Heart left ventricle (tissue), 16 donors: Measurements from ENCODE around the gene ICAM2. TPM values are rescaled to one million over a fixed set of nuclear protein-coding genes. Genes with fewer than 3 reads are reported as not detected.

Experiments used
- ATAC-seq, 4 donors: fragments of 200-7000 bp; cut with Tn5 transposase; one replicate each; pipeline ENCODE4 v1.9.1; 2020 to 2022; ENCODE audit warnings: moderate library complexity in 4 of 4, mild to moderate bottlenecking in 3 of 4, moderate number of reproducible peaks in 1 of 4
- DNase-seq, 5 donors: peaks; one replicate each; pipeline ENCODE4 v3.0.0-alpha.2; 2020
- H3K27ac ChIP-seq, 12 donors: fragments of 200-600 bp; sonication (generic) in 4 of 12; one replicate each; pipeline versions ENCODE4 v1.5.0 to v1.8.0; 2016 to 2022; ENCODE audit warnings: mild to moderate bottlenecking in 2 of 12
- H3K27me3 ChIP-seq, 9 donors: fragments of 200-600 bp; sonication (generic) in 2 of 9; one replicate each; pipeline versions ENCODE4 v1.5.1 to v1.8.0; 2016 to 2022; ENCODE audit warnings: mild to moderate bottlenecking in 3 of 9
- H3K36me3 ChIP-seq, 9 donors: fragments of 200-600 bp; sonication (generic) in 2 of 9; one replicate each; pipeline versions ENCODE4 v1.5.0 to v1.8.0; 2018 to 2022; ENCODE audit warnings: mild to moderate bottlenecking in 2 of 9
- H3K4me1 ChIP-seq, 12 donors: fragments of 200-600 bp; sonication (generic) in 4 of 12; one replicate each; pipeline versions ENCODE4 v1.5.0 to v1.8.0; 2016 to 2022; ENCODE audit warnings: mild to moderate bottlenecking in 3 of 12
- H3K4me3 ChIP-seq, 12 donors: fragments of 200-600 bp; sonication (generic) in 4 of 12; one replicate each; pipeline versions ENCODE4 v1.5.0 to v1.8.0; 2017 to 2022; ENCODE audit warnings: mild to moderate bottlenecking in 9 of 12, moderate library complexity in 4 of 12
- H3K9me3 ChIP-seq, 12 donors: fragments of 200-600 bp; sonication (generic) in 4 of 12; one replicate each; pipeline versions ENCODE4 v1.5.0 to v1.8.0; 2016 to 2022; ENCODE audit warnings: mild to moderate bottlenecking in 1 of 12
- POLR2A ChIP-seq, 2 donors: fragments of 450-650 bp; IDR thresholded peaks; one replicate each; pipeline ENCODE4 v1.6.1; 2017; ENCODE audit warnings: antibody characterized with exemption in 2 of 2, mild to moderate bottlenecking in 2 of 2, moderate library complexity in 2 of 2
- WGBS, 4 donors: extraction: QIAGEN DNeasy Blood & Tissue Kit in 2 of 4; methylation state at CpG; one replicate each; pipeline versions ENCODE4 v1.1.5 to v1.1.7; 2013 to 2018; 5-methylcytosine and 5-hydroxymethylcytosine counted together
- intact Hi-C, 10 donors: fragments of 100-400 bp; cut with DNase I; formaldehyde crosslinking; loops; one replicate each; pipeline versions ENCODE4 v1.11.1 to v1.14.2; 2022
- polyA plus RNA-seq, 2 donors: library from polyadenylated mRNA; stranded (reverse); fragments of 200-250 nt; gene quantifications; one replicate each; pipeline ENCODE4 v1.2.3, GENCODE V29; 2013
- total RNA-seq, 9 donors: library from RNA; depleted of rRNA in 2 of 9; stranded (reverse); fragments of >200 nt in 2 of 9; fragmentation: NEBNext Ultra II Directional in 3 of 9; extraction: Animal tissue kit (Norgen Biotek cat#: 25700) in 3 of 9; gene quantifications; one replicate each; pipeline versions ENCODE4 v1.1.0 to v1.2.4, GENCODE V29; 2016 to 2023
- TF ChIP-seq, protein P1 (sequence below), 12 donors: fragments of 200-600 bp; sonication (generic) in 4 of 12; IDR thresholded peaks; one replicate each; pipeline versions ENCODE4 v1.5.0 to v1.8.0; 2018 to 2022; ENCODE audit warnings: antibody characterized with exemption in 12 of 12, mild to moderate bottlenecking in 5 of 12
- donor health status: ischemic (EF 13 %, LVEDD 7.1; RV severe dilation, severe dysfunction).
- donor health status: healthy with polysubstance abuse.
- donor health status: DM: no; HTN: yes; CAD: no.
- donor health status: DM: no; HTN: no; CAD: no.
- donor health status: ischemic (EF 25% LVEDD 6.9; RV normal size, moderate dysfunction).
- donor health status: ischemic (EF 25% LVEDD 5.7; RV mildly dilated, moderate dysfunction).
- donor health status: healthy.
- donor health status: DM: yes; HTN: yes; CAD: no.
- donor health status: ischemic (EF 35%, LVEDD 5.7; RV mildly dilated, moderate dysfunction).
- donor health status: nonischemic (EF 11% LVEDD 7.7; RV severe dilation, severe dysfunction).
- donor health status: DM: yes; HTN: yes; CAD: no.
- donor health status: PGD.
- donor health status: ischemic (EF 29% LVEDD 5.4; RV normal size, mild dysfunction).
- donor health status: nonischemic (EF 23%, LVEDD 6.1; RV moderate dilation, normal function).

Gene ICAM2
- total and polyA plus RNA-seq, 11 donors: 24.4 to 262 (median 43.1) TPM

DNA sequence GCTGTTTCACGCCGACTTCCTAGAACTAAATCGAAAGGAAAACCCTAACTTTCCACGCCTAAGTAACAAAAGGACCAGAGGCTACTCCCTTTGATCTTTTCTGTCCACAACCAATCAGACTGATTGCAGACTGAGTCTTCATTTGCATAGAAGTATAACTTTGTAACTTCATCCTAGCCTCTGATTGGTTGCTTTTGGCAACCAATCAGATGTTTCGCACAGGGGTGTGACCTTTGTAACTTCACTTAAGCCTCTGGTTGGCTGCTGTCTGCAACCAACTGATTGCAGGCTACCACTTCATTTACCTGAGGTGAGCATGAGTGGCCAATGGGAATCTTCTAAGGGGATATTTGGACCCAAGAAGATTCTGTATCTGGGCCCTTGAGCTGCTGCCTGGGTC lies 17.4 kb upstream of the ICAM2 start:
- DNase-seq: no peak
- Histone ChIP-seq H3K27ac (no peak overlapping the region), H3K4me3 (no peak overlapping the region), H3K36me3 (peaks cover 0 to 46% (median under 1%) of the 10 kb centered on the region in 9 donors), H3K27me3 (no peaks in the 10 kb centered on the region), H3K9me3 (no peaks in the 10 kb centered on the region), H3K4me1 (no peaks in the 10 kb centered on the region)
- ATAC-seq: no peak
- 93 to 99% (median 97%) methylated on average over 5 of the region's 5 CpGs for WGBS, 4 donors
- TF ChIP-seq POLR2A (IDR thresholded peaks at IDR 0.05): no peak
- TF ChIP-seq, protein P1, sequence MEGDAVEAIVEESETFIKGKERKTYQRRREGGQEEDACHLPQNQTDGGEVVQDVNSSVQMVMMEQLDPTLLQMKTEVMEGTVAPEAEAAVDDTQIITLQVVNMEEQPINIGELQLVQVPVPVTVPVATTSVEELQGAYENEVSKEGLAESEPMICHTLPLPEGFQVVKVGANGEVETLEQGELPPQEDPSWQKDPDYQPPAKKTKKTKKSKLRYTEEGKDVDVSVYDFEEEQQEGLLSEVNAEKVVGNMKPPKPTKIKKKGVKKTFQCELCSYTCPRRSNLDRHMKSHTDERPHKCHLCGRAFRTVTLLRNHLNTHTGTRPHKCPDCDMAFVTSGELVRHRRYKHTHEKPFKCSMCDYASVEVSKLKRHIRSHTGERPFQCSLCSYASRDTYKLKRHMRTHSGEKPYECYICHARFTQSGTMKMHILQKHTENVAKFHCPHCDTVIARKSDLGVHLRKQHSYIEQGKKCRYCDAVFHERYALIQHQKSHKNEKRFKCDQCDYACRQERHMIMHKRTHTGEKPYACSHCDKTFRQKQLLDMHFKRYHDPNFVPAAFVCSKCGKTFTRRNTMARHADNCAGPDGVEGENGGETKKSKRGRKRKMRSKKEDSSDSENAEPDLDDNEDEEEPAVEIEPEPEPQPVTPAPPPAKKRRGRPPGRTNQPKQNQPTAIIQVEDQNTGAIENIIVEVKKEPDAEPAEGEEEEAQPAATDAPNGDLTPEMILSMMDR (IDR thresholded peaks at IDR 0.05): no peak
- intact Hi-C loops: loop anchor here in 3 of 10 donors (5.0 to 10.0 kb wide), 3 partner anchors 74 to 247 kb away; no protein-coding TSS in a partner anchor

DNA sequence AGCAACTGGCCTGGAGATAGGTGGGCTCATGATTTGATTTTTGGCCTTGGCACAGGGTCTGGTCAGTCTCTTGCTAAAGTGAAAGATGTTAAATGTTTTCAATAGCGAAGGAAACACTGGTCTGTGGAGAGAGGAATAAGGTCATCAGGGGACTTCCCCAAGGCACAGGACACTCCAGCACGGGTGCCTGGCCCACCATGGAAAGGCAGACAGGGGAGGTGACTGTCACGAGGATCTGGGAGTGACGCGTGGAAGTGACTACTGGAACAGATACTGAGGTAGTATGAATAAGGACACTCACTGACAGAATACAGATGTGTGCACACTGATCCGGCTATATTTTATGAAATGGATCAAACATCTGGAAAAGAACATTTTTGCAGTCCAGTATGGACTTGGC lies 16.7 kb upstream of the ICAM2 start:
- no peaks in the 10 kb centered on the region for H3K9me3 ChIP-seq
- H3K27me3 ChIP-seq: no peaks in the 10 kb centered on the region
- no peak for DNase-seq
- TF ChIP-seq POLR2A (IDR thresholded peaks at IDR 0.05): no peak
- WGBS, 4 donors: 65 to 78% (median 70%) methylated on average over 6 of the region's 6 CpGs
- H3K36me3 ChIP-seq: peaks cover 0 to 39% (median 0%) of the 10 kb centered on the region in 9 donors
- intact Hi-C loops: loop anchor here in 3 of 10 donors (5.0 to 10.0 kb wide), 3 partner anchors 75 to 248 kb away; no protein-coding TSS in a partner anchor
- ATAC-seq: peak in 1 of 4 donors; percentile 66
- H3K27ac ChIP-seq: no peak overlapping the region
- H3K4me3 ChIP-seq: no peak overlapping the region
- no peaks in the 10 kb centered on the region for H3K4me1 ChIP-seq

DNA sequence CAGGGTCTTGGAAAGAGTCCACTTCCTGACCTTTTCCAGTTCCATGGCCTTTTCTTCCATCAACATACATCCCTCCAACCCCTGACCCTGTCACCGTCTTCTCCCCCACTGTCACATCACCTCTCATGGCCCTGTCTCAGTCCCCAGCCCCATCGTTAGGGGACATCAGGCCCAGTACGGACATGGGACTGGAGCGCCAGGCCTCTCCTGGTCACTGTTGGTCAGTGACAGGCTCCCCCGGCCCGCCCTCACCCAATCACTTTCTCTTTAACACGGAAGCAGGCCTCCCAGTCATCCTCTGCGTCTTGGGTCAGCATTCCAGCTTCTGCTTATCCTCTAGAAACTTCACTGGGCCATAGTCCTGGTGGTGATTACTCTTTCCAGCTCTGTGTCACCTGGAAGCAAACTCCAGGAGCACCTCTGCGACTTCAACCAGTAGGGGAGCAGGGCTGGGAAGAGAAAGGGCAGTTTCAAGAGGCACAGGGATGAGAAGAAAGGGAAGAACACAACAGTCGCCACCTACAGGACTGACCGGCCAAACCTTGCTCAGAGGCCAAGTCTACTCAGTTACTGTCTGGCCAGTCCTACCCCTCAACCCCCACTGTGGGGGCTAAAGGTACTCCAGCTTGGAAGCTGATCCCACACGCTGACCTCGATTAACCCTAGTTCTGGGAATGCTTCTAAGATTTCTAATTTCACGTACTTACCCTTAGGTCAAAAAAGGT lies 15.9 kb upstream of the ICAM2 start:
- DNase-seq (no peak), ATAC-seq (no peak)
- TF ChIP-seq, protein P1 (IDR thresholded peaks at IDR 0.05): no peak
- no peak for TF ChIP-seq POLR2A (IDR thresholded peaks at IDR 0.05)
- no peaks in the 10 kb centered on the region for H3K4me1 ChIP-seq
- H3K27me3 ChIP-seq: no peaks in the 10 kb centered on the region
- 89 to 92% (median 91%) methylated on average over 14 of the region's 14 CpGs for WGBS, 4 donors
- intact Hi-C loops: loop anchor here in 3 of 10 donors (5.0 to 10.0 kb wide), 3 partner anchors 76 to 248 kb away; no protein-coding TSS in a partner anchor
- H3K4me3 ChIP-seq: no peak overlapping the region
- H3K9me3 ChIP-seq: no peaks in the 10 kb centered on the region
- H3K36me3 ChIP-seq: peaks cover 0 to 31% (median 0%) of the 10 kb centered on the region in 9 donors
- no peak overlapping the region for H3K27ac ChIP-seq

DNA sequence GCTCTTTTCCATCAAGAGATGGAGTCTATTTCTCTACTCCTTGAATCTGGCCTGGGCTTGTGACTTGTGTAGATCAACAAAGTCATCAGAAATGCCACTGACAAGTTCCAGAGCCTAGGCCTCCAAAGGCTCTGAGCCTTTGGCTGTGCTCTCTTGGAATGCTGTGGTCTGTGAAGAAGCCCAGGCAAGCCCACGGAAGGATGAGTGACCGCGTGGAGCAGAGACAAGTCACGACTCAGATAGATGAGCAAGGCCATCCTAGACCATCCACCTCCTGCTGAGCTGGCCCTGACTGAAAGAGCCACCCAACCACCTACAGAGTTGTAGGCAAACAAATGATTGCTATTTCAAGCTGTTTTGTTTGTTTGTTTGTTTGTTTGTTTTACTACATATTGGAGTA lies 11.6 kb upstream of the ICAM2 start:
- ATAC-seq (no peak), DNase-seq (no peak)
- Histone ChIP-seq H3K27me3 (no peaks in the 10 kb centered on the region), H3K27ac (no peak overlapping the region), H3K36me3 (no peaks in the 10 kb centered on the region), H3K9me3 (no peaks in the 10 kb centered on the region), H3K4me3 (no peak overlapping the region), H3K4me1 (no peaks in the 10 kb centered on the region)
- WGBS, 4 donors: 76 to 86% (median 81%) methylated on average over 4 of the region's 4 CpGs
- no peak for TF ChIP-seq POLR2A (IDR thresholded peaks at IDR 0.05)
- TF ChIP-seq, protein P1 (IDR thresholded peaks at IDR 0.05): no peak
- intact Hi-C loops: loop anchor here in 1 of 10 donors (10.0 kb wide), 1 partner anchor 253 kb away; no protein-coding TSS in a partner anchor
